HG03432 (cell line): ENCODE measurements around the gene MOXD1.
"Not testable (repeated sequence)": the region's sequence is repeated elsewhere in the genome, so short reads cannot be mapped to it uniquely, and the experiment has no call there.

Source experiments
- ATAC-seq: cut with Tn5 transposase; IDR thresholded peaks from one replicate; pipeline ENCODE4 v1.9.1; 2021; ENCODE audit warnings: mild to moderate bottlenecking, moderate library complexity; ENCODE audit not compliant: unreplicated experiment

Gene MOXD1

DNA sequence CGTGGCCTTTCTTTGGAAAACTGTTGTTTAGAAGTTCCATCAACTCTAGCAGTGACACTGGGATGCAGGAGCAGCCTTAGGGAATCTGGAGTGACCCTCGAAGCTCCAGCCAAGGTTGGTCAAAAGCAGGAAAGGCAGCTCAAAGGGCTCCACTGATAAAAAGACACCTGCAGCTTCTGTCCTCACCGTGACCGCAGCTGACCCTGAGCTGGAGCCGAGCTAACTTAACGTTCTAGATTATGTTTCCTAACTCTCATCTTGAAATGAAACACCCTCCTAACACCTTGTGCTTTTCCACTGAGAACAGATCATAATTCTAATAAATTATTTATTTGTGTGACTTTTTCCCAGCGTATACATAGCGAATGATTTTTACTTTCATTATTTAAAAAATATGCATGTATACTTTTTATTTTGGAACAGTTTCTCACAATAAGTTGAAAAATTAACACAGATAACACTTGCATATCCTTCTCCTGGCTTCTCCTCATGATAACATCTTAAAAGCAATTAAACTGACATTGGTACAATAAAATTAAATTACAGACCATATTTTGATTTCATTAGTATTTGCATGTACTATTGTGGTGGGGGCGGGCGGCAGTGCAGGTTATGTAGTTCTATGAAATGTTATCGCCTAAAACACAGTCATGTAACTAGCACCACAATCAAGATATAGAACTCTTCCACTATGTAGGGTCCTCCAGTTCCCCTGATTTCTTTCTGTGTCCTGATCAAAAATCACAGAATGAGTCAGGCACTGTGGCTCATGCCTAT, 116.1 kb downstream of the MOXD1 start:
- no peak for ATAC-seq

DNA sequence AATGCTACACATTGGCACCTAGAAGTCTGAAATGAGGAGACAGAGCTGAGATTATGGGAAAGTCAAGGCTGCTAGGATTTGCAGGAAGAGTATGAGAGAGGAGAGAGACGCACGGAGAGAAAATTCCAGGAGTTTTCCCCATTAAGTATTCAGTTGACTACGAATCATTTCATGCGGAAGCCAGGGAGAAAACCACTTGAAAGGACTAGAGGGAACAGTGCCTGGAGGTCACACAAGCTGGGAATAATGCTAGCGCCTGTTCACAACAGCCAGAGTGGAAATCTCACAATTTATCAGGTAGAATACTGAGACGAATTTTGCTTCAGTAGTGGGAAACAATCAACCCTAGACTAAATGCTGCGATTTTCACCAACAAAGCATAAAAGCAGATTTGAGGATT, 118.6 kb downstream of the MOXD1 start:
- ATAC-seq = no peak

DNA sequence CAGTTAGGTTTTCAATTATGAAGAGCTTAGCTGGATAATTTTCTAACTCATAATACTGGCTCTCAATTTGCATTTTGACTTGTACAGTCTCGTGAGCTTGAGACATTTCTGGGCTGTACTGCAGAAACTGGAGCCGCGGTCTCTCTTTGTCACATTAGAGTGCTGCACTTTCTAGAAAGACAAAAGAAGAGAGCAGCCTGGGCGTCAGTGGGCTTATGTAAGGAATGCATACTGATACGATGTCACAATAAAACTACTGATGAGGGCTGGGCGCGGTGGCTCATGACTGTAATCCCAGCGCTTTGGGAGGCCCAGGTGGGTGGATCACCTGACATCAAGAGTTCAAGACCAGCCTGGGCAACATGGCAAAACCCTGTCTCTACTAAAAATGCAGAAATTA, 120.8 kb downstream of the MOXD1 start:
- no peak for ATAC-seq

DNA sequence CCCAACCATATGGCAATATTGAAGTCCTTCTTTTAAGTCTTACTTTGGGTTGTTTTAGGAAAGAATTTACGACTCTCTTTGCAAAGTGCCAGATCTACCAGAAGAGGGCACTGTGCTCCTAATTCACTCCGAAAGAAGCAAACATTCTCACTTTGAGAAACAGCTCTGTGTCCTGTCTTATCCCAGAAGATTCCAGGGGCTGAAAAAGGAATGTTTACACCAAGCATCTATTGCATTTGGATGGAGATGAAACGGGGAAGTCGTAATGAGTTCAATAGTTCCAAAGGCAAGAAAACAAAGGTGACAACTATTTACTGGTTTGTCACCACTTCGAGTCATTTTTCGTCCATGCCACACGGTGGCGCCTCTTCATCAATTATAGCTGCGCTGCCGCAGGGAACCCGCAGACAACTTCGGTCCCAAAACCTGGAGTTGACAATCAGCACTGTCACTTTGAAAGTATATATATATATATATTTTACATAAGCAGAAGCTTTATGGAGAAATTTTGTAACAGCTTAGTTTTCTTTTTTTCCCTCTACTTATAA, 121.6 kb downstream of the MOXD1 start:
- ATAC-seq = peak; percentile 96

DNA sequence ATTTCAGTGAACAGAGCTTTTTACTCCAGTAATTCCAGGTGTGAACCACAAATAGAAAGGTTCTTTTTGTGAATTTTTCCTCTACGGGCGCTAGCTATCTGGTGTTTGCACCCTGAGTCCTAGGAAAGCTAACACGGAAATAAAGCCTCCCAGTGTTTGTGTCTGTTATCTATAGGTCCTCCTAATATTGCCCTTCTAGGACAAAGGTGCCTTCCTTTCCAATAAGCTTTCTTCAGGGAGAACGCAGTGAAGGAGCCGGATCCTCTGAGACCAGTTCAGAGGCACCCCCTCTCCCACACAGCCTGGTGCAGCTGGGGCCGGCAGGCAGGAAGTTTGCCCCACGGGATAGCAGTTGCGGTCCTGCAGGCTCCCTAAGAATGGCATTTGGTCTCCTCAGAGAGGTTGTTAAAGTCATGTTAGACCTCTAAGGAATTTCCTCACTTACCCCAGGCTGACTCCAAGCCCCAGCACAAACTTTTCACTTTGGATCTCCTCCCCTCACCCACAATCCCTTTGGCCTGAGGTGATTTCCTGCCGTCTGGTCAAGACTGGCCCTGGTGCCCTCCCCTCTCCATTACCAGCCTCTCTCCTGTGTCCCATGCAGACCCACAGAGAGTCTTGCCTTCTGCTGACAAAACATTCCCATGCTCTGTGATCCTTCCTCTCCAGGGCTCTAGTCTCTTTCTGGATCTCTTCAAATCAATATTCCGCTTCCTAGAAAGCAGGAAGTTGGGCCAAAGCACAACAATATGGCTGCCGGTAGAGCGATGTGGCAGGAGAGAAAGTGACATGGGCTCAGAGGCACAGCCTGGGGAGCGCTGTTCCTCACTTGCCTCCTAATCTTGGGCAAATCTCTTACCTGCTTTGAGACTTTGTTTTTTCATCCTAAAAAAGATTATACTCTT, 126.0 kb downstream of the MOXD1 start:
- no peak for ATAC-seq

DNA sequence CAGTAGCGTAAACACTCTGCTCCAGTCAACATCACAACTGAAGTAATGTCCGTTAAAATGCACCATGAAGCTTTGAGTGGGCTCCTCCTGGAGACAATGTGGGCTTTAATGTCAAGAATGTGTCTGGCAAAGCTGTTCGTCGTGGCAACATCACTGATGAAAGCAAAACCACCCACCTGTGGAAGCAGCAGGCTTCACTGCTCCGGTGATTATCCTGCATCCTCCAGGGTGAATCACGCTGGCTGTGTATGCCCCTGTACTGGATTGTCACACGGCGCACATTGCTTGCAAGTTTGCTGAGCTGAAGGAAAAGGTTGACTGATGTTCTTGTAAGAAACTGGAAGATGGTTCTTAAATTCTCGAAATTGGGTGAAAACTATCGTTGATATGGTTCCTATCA, 128.5 kb downstream of the MOXD1 start:
- ATAC-seq = no peak

DNA sequence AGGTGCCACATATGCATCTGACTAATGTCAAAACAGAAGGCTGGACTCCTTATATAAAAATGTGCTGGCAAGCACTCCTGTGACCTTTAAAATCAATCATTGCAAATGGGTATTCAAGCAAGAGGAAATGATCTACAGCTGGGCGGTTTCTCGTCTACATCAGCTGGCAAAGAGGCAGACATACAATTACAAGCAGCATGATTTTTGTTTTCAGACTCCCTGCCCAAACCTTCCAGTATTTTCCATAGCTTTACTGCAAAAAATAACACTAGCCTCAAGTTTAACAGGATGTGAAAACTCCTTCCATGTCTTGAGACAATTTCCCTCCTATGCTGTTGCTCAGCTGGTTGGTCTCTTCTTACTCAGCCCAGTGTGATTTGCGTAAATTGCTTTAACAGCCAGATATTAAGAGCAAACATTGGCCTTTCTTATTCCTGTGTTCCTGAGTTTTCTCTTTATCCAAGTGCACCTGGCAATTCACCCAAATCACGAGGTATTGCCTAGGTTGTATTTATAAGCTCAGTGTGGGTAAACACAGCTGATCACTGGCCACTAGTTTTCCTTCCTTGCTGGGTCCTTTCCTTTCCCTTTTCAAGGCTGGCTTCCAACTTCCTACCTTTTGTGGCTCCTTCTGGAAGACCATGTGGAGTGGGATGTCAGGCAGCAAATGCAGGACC, 130.4 kb downstream of the MOXD1 start:
- ATAC-seq = no peak

DNA sequence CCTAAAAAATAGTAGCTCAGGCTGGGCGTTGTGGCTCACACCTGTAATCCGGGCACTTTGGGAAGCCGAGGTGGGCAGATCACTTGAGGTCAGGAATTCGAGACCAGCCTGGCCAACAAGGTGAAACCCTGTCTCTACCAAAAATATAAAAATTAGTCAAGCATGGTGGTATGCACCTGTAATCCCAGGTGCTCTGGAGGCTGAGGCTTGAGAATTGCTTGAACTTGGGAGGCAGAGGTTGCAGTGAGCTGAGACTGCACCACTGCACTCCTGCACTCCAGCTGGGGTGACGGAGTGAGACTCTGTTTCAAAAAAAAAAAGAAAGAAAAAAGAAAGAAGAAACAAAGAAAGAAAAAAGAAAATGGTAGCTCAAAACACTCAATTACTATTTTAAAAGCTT, 132.6 kb downstream of the MOXD1 start:
- not testable (repeated sequence) for ATAC-seq

DNA sequence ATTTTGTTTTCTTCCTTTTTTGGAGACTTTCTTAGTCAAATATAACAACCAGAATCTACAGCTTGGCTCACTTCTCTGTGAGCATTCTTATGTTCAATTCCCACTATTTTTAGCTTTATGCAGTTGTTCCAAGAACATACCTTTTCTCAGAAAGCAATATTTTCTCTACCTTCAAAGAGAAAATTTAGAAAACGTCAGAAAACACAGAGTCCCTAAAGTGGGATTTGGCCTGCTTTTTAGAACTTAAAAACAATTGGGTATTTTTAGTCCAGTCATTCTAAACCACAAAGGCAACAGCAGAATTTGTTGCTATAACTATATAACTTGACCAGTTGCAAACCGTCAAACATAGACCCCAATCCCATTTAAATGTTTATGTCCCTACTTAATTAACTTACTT, 133.1 kb downstream of the MOXD1 start:
- ATAC-seq = no peak

DNA sequence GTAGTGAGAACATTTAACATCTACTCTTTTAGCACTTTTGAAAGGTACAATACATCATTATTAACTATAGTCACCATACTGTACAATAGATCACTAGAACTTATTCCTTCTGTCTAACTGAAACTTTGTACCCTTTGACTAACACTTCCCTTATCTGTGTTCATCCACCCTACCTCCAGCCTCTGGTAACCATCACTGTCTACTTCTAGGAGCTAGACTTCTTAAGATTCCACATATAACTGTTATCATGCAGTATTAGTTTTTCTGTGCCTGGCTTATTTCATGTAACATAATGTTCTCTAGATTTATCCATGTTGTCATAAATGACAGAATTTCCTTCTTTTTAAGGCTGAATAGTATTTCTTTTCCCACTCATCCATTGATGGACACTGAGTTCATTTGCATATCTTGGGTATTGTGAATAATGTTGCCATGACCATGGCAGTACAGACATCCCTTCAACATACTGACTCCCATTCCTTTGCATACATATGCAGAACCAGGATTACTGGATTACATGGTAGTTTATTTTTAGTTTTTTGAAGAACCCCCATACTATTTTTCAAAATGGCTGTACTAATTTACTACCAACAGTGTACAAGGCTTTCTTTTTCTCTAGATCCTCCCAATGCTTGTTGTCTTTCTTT, 135.7 kb downstream of the MOXD1 start:
- ATAC-seq = no peak

DNA sequence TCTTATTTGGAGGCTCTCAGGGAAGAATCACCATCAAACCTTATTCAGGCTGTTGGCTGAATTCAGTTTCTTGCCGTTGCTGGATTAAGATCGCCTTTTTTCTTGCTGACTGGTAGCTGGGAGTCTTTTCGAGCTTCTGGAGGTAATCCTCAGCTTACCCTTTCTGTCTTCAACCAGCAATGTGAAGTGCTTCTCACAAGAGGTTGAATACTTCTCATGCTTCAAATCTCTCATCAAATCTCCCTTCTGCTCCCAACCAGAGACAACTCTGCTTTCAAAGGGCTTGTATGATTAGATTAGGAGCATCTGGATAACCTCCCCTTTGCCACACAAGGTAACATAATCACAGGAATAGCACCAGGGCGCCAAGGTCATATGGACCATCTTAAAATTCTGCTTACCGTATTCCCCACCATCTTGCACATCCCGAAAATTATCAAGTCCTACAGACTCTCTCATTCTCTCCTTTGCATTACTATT, 137.2 kb downstream of the MOXD1 start:
- ATAC-seq = no peak

DNA sequence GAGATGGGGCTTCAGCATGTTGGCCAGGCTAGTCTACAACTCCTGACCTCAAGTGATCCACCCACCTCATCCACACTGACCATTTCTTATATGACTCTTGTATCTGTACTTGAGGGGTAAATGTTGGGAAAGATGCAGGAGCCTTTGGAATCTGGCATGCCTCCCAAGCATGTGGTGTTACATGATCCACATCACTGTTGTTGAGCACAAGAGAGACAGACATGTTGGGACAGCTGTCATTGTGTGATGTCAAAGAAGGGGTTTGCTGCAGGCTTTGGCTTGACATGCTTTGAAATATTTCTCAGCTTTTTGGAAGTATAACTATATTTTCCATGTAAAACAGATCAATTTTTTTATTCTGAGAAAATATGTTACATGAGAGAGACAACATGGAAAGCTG, 139.9 kb downstream of the MOXD1 start:
- ATAC-seq = no peak

DNA sequence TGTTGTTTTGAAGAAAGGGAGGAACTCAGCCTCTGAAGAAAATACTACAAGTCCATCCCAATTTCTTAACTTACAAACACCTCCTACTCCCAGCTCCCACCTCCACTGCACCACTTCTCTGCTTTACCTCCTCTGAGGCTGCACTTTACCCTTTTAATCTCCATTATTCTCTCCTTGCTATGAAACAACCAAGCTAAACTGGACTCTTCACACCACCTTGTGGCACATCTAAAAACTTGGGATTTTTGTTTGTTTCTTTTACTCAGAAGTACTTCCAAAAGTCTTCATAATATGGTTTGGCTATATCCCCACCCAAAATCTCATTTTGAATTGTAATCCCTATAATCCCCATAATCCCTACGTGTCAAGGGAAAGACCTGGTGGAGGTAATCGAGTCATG, 142.2 kb downstream of the MOXD1 start:
- no peak for ATAC-seq

DNA sequence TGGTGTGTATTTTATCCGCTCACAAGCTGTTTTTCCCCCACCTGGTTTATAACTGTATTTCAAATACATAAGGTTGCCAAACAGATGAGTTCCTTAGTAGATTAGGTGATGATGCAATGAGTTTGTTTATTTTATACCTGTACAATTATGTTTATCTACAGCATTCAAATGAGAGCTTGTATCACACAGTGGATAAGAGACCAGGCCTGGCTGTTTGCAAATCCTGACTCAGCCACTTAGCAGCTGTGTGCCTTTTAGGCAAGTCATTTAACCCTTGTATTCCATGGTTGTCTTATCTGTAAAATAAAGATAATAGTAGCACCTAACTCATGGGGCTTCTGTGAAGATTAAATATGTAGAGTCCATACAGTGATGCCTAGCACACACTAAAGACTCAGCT, 143.7 kb downstream of the MOXD1 start:
- ATAC-seq = no peak

DNA sequence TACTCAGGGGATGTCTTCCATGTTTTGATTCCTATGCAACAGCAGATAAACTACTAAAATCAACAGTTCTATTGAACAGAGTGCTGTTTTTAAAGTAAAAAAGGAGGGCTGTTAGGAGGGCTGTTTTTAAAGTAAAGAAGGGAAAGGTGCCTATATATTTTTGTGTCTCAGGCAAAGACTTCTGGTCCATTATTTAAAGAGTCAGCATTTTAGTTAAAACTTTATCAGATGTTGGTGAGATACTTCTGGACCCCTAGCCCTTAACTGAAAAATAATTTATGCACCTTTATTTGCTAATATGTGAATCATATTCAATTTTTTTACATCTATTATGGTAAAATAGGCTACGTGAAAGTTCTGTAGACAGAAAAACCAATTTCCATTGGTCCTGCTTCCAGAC, 144.8 kb downstream of the MOXD1 start:
- ATAC-seq = no peak

DNA sequence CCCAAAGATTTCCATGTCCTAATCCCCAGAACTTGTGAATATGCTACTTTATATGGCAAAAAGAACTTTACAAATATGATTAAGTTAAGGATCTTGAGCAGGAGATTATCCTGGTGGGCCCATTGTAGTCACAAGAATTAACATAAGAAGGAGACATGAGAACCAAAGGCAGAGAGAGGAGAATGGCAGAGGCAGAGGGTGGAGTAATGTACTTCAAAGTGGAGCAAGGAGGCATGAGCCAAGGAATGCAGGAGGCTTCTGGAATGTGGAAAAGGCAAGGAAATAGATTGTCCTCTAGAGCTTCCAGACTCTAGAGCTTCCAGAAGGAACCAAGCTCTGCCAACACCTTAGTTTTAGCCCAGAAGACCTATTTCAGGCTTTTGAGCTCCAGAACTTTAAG, 147.4 kb downstream of the MOXD1 start:
- no peak for ATAC-seq

DNA sequence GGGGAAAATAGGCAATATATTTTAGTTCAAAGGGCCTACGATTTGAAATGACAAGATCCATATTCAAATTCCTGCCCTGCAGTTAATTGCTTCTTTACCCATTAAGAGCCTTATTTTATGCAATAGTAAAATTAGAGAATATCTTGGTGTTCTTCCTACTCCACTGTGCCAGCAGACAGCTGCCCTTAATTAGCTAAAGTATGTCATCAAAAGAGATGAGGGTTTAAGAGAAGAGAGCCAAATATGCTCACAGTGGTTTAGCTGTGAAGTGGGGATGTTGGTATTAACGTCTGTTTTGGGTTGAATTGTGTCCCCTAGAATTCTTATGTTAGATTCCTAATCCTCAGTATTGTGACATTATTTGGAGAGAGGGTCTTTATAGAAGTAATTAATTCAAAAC, 148.1 kb downstream of the MOXD1 start:
- ATAC-seq = no peak

DNA sequence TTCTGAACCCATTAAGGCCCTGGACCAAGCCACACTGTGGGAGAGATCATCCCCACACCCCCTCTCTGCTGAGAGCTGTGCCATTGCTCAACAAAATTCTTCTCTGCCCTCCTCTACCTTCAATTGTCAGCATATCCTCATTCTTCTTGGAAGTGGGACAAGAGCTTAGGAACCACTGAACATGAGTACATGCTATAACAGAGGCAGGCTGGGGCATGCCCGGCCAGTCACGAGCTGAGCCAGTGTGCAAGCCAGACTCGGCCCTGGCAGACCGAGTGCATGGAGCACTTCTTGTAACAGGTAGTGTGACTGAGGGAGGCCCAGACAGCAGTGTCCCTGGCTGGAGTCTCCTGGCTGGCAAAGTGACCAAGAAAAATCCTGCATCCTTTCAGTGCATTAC, 149.2 kb downstream of the MOXD1 start:
- no peak for ATAC-seq

DNA sequence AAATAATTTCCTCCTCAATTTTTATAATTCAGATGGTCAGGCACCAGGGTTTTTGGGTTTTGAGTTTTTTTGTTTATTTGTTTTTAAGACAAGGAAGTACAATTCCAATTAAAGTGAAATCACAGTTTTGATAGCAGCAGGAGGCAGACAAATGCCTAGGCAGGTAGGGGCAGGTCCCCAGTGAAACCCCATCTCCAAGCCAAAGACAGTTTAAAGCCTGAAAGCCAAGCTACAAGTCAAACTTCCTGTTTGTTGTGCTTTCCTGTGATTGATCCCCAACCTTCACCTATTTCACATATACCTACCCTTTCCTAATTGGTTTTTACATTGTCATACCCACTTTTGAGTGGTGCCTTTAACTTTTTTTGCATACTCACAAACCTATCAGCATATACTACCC, 149.6 kb downstream of the MOXD1 start:
- no peak for ATAC-seq

DNA sequence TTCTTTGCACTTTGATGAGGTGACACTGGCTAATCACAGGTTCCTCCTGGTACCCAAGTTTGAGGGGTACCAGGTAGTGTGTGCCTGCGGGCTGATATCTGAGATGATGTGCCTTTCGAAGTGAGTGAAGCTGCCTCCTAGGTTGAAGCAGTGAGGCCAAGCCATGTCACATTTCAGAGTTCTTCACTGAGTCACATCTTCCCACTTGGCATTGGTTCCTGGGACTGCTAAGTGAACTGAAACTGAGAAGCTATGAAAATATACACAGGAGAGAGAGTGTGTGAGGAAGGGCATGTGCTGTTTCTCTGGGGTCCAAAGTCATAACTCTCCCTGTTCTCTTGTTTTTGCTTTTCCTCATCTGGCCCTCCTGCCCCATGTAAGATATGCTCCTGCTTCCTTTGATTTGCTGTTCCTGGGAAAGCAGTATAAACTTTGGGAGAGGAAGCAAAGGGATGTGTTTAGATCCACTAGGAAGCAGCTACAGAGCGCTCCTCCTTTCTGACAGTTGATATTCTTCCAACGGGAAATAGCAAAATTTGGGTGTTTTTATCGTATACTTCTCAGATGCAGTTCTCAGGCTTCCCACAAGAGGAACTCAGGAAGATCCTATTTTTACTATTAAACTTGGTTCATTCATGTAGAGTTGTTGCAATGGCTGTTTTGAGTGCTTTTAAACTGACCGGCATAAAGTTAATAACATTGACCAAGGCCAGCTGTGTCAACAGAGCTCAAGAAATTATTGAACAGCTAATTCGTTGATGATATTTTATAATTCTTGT, 153.7 kb downstream of the MOXD1 start:
- no peak for ATAC-seq
